HG03280 (cell line): ENCODE data around the gene PIK3CD.
"Not testable (repeated sequence)": the region's sequence is repeated elsewhere in the genome, so short reads cannot be mapped to it uniquely, and the experiment has no call there.

Source experiments
- ATAC-seq: cut with Tn5 transposase; IDR thresholded peaks from one replicate; pipeline ENCODE4 v1.9.1; 2021; ENCODE audit warnings: mild to moderate bottlenecking, moderate library complexity; ENCODE audit not compliant: unreplicated experiment

The PIK3CD gene

GRCh38 chr1:9618909-9619679, 32.4 kb upstream of the PIK3CD start:
- ATAC-seq = no peak

GRCh38 chr1:9621032-9621431, 30.5 kb upstream of the PIK3CD start:
- ATAC-seq = no peak

GRCh38 chr1:9624081-9624480, 27.4 kb upstream of the PIK3CD start:
- no peak for ATAC-seq

- not testable (repeated sequence) for ATAC-seq
Measured at GRCh38 chr1:9625030-9625429, 26.5 kb upstream of the PIK3CD start.

GRCh38 chr1:9626201-9626608, 25.3 kb upstream of the PIK3CD start:
- ATAC-seq = peak; percentile 41

GRCh38 chr1:9628541-9629444, 22.7 kb upstream of the PIK3CD start:
- ATAC-seq = no peak

GRCh38 chr1:9629445-9630201, 21.9 kb upstream of the PIK3CD start:
- ATAC-seq = no peak

- no peak for ATAC-seq
Measured at GRCh38 chr1:9630331-9631111, 21.0 kb upstream of the PIK3CD start.

- ATAC-seq = no peak
Measured at GRCh38 chr1:9631613-9632012, 19.9 kb upstream of the PIK3CD start.

- ATAC-seq = no peak
Measured at GRCh38 chr1:9633493-9633892, 18.0 kb upstream of the PIK3CD start.

GRCh38 chr1:9634582-9634981, 16.9 kb upstream of the PIK3CD start:
- ATAC-seq = no peak

- ATAC-seq = no peak
Measured at GRCh38 chr1:9639227-9639626, 12.3 kb upstream of the PIK3CD start.

GRCh38 chr1:9643351-9644256, 7.9 kb upstream of the PIK3CD start:
- ATAC-seq = no peak

- no peak for ATAC-seq
Measured at GRCh38 chr1:9646037-9646436, 5.5 kb upstream of the PIK3CD start.

GRCh38 chr1:9648171-9648570, 3.4 kb upstream of the PIK3CD start:
- no peak for ATAC-seq

GRCh38 chr1:9649769-9650168, 1.8 kb upstream of the PIK3CD start:
- ATAC-seq = no peak

- no peak for ATAC-seq
Measured at GRCh38 chr1:9651220-9651564, 339 bp upstream of the PIK3CD start.

- ATAC-seq = peak; percentile 16
Measured at GRCh38 chr1:9652379-9653209, 1.1 kb downstream of the PIK3CD start.

GRCh38 chr1:9653210-9653490, 1.6 kb downstream of the PIK3CD start:
- ATAC-seq = no peak
